B cell (primary cell): ENCODE data around the gene ADORA2B. TPM values are rescaled to one million over a fixed set of nuclear protein-coding genes. Genes with fewer than 3 reads are reported as not detected.

Experiments
- ATAC-seq: fragments of 200-7000 bp; cut with Tn5 transposase; one replicate; pipeline ENCODE4 v1.10.0; 2021; ENCODE audit warnings: low read depth, mild to moderate bottlenecking, moderate number of reproducible peaks, moderate library complexity
- CTCF ChIA-PET: fragments of 350-600 bp; sonication (Branson Sonifier 250); formaldehyde crosslinking; loops from one replicate; lab custom pipeline; 2021; ENCODE audit warnings: antibody characterized with exemption, inconsistent platforms; lab: Charles Lee
- POLR2A ChIA-PET: fragments of 350-600 bp; sonication (Branson Sonifier 250); formaldehyde crosslinking; loops from one replicate; lab custom pipeline; 2021; ENCODE audit warnings: antibody characterized with exemption; lab: Charles Lee
- DNase-seq: peaks from one replicate; pipeline ENCODE4 v3.0.0; 2013
- H2AFZ ChIP-seq: 2 replicates; pipeline ENCODE4 v1.6.1; 2012; ENCODE audit warnings: mild to moderate bottlenecking, low read depth, low read length; ENCODE audit not compliant: insufficient read depth, poor library complexity, severe bottlenecking
- H3K27ac ChIP-seq, 2 donors: 1 replicate in 1 of 2; 2 replicates in 1 of 2; pipeline ENCODE4 v1.5.1; 2012 to 2013; ENCODE audit warnings: low read length in 2 of 2, mild to moderate bottlenecking in 2 of 2, moderate library complexity in 1 of 2
- H3K27me3 ChIP-seq, 4 experiments: fragments of 200-600 bp in 1 of 4; sonication (generic) in 1 of 4; replicated peaks in 1 of 4; 1 replicate in 2 of 4; 2 replicates in 2 of 4; pipeline versions ENCODE4 v1.6.1 to v1.7.0; 2013 to 2016; ENCODE audit warnings: low read length in 3 of 4, mild to moderate bottlenecking in 2 of 4, mixed read lengths in 1 of 4, moderate library complexity in 1 of 4; ENCODE audit not compliant: insufficient read depth in 4 of 4, control insufficient read depth in 3 of 4; ENCODE audit errors: control extremely low read depth in 1 of 4
- H3K36me3 ChIP-seq, 2 experiments: replicated peaks in 1 of 2; 1 replicate in 1 of 2; 2 replicates in 1 of 2; pipeline versions ENCODE4 v1.6.1 to v1.7.1; 2013; ENCODE audit warnings: low read length in 1 of 2; ENCODE audit not compliant: insufficient read depth in 2 of 2, control insufficient read depth in 1 of 2; ENCODE audit errors: control extremely low read depth in 1 of 2, extremely low read depth in 1 of 2
- H3K4me1 ChIP-seq, 2 donors: fragments of 200-600 bp in 1 of 2; sonication (generic) in 1 of 2; 1 replicate in 1 of 2; 2 replicates in 1 of 2; pipeline versions ENCODE4 v1.5.1 to v1.6.1; 2013 to 2017; ENCODE audit warnings: low read length in 2 of 2; ENCODE audit not compliant: control insufficient read depth in 2 of 2, insufficient read depth in 2 of 2
- H3K4me2 ChIP-seq: replicated peaks from 2 replicates; pipeline ENCODE3; 2012; ENCODE audit warnings: mild to moderate bottlenecking, low read depth, low read length; ENCODE audit not compliant: poor library complexity, severe bottlenecking
- H3K4me3 ChIP-seq, 5 experiments: fragments of 200-600 bp in 1 of 5; sonication (generic) in 1 of 5; 1 replicate in 3 of 5; 2 replicates in 2 of 5; pipeline versions ENCODE4 v1.5.1 to v1.7.0; 2011 to 2016; ENCODE audit warnings: low read length in 4 of 5, mild to moderate bottlenecking in 4 of 5, low read depth in 2 of 5, control low read depth in 1 of 5, moderate library complexity in 1 of 5; ENCODE audit not compliant: insufficient read depth in 1 of 5; ENCODE audit errors: control extremely low read depth in 1 of 5, extremely low read depth in 1 of 5
- H3K79me2 ChIP-seq: fragments of 200-600 bp; sonication (generic); one replicate; pipeline ENCODE4 v1.6.0; 2016; ENCODE audit warnings: low read length; ENCODE audit not compliant: control insufficient read depth, insufficient read depth
- H3K9ac ChIP-seq: fragments of 200-600 bp; sonication (generic); 2 replicates; pipeline ENCODE4 v1.6.1; 2017; ENCODE audit warnings: mild to moderate bottlenecking, low read length, moderate library complexity
- H3K9me3 ChIP-seq, 3 donors: one replicate each; pipeline versions ENCODE4 v1.6.1 to v1.7.1; 2013; ENCODE audit warnings: low read length in 2 of 3; ENCODE audit not compliant: control insufficient read depth in 2 of 3, insufficient read depth in 1 of 3; ENCODE audit errors: control extremely low read depth in 1 of 3
- H4K20me1 ChIP-seq: 2 replicates; pipeline ENCODE4 v1.6.0; 2012; ENCODE audit warnings: mild to moderate bottlenecking, low read length; ENCODE audit not compliant: insufficient read depth, control insufficient read depth, poor library complexity, severe bottlenecking
- H3K27ac Mint-ChIP-seq: one replicate; pipeline ENCODE4 v1.8.0; 2021; ENCODE audit warnings: mixed read lengths
- H3K27me3 Mint-ChIP-seq: one replicate; pipeline ENCODE4 v1.8.0; 2021; ENCODE audit warnings: mixed read lengths
- H3K4me1 Mint-ChIP-seq: one replicate; pipeline ENCODE4 v1.8.0; 2021; ENCODE audit warnings: mixed read lengths
- H3K4me3 Mint-ChIP-seq: one replicate; pipeline ENCODE4 v1.8.0; 2021; ENCODE audit warnings: mixed read lengths
- H3K9me3 Mint-ChIP-seq: one replicate; pipeline ENCODE4 v1.8.0; 2022; ENCODE audit warnings: mixed read lengths; ENCODE audit not compliant: insufficient read depth
- EZH2 ChIP-seq: IDR thresholded peaks from 2 replicates; pipeline ENCODE4 v1.6.1; 2012; ENCODE audit warnings: borderline replicate concordance, low read depth, mild to moderate bottlenecking, moderate library complexity, low read length; ENCODE audit not compliant: insufficient read depth, poor library complexity, severe bottlenecking
- WGBS: methylation state at CpG from one replicate; pipeline ENCODE4 v1.1.5; 2013; ENCODE audit warnings: missing lambda C conversion rate; ENCODE audit not compliant: insufficient coverage; 5-methylcytosine and 5-hydroxymethylcytosine counted together
- intact Hi-C: fragments of 100-400 bp; cut with micrococcal nuclease; formaldehyde crosslinking; loops from one replicate; pipeline ENCODE4 v1.10.0; 2022
- polyA plus RNA-seq: library from polyadenylated mRNA; depleted of rRNA; stranded (reverse); fragments of >200 nt; gene quantifications from 2 replicates; pipeline ENCODE4 v1.2.3, GENCODE V29; 2012
- total RNA-seq, 2 donors: library from RNA; stranded (reverse); fragments of 120-200 nt in 1 of 2; gene quantifications; 1 replicate in 1 of 2; 2 replicates in 1 of 2; pipeline versions ENCODE4 v1.2.3 to v1.2.4, GENCODE V29; 2013 to 2022
- TF ChIP-seq, protein P1 (sequence below): fragments of 200-600 bp; IDR thresholded peaks from one replicate; pipeline ENCODE4 v1.8.0; 2022; ENCODE audit warnings: antibody characterized with exemption, mild to moderate bottlenecking

Gene ADORA2B
- total and polyA plus RNA-seq, 2 donors (not counting 1 experiment from before 2014, with no cell fraction given), result not detected

DNA sequence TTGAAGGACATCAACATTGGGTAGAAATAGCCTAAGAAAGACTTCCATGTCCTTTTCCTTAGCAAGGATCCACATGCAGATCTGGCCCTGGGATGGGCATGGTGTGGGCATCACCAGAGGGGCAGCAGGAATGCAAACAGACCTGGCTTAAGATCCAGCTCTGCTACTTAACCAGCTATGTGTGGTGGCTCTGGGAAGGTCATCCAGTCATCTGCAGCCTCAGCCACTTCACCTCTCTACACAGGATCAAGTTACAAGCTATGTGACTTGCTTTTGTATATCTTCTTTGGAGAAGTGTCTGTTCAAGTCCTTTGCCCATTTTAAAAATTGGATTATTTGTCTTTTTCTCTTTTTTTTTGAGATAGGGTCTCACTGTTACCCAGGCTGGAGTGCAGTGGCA, 13.5 kb upstream of the ADORA2B start:
- Histone ChIP-seq H3K79me2 (no peaks in the 10 kb centered on the region), H3K4me3 (no peak overlapping the region), H3K4me2 (no peak overlapping the region), H3K27ac (no peak overlapping the region), H3K9ac (no peak overlapping the region), H3K36me3 (no peaks in the 10 kb centered on the region), H3K4me1 (peaks cover 6 to 7% of the 10 kb centered on the region in 2 donors), H3K27me3 (peaks cover 0 to 5% (median 0%) of the 10 kb centered on the region in 4 experiments), H4K20me1 (no peaks in the 10 kb centered on the region), H3K9me3 (peaks cover 0 to 3% (median 0%) of the 10 kb centered on the region in 3 donors), H2AFZ (no peak overlapping the region)
- Mint-ChIP-seq H3K4me1 (peaks cover 9% of the 10 kb centered on the region), H3K4me3 (no peak overlapping the region), H3K27ac (no peak overlapping the region), H3K9me3 (no peaks in the 10 kb centered on the region), H3K27me3 (peaks cover 10% of the 10 kb centered on the region)
- POLR2A ChIA-PET, result no interaction called here
- no peak for DNase-seq
- TF ChIP-seq, protein P1, sequence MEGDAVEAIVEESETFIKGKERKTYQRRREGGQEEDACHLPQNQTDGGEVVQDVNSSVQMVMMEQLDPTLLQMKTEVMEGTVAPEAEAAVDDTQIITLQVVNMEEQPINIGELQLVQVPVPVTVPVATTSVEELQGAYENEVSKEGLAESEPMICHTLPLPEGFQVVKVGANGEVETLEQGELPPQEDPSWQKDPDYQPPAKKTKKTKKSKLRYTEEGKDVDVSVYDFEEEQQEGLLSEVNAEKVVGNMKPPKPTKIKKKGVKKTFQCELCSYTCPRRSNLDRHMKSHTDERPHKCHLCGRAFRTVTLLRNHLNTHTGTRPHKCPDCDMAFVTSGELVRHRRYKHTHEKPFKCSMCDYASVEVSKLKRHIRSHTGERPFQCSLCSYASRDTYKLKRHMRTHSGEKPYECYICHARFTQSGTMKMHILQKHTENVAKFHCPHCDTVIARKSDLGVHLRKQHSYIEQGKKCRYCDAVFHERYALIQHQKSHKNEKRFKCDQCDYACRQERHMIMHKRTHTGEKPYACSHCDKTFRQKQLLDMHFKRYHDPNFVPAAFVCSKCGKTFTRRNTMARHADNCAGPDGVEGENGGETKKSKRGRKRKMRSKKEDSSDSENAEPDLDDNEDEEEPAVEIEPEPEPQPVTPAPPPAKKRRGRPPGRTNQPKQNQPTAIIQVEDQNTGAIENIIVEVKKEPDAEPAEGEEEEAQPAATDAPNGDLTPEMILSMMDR, result no peak
- TF ChIP-seq EZH2, result no peak
- no peak for ATAC-seq
- intact Hi-C loops, result no loop called here
- CTCF ChIA-PET, result no interaction called here

DNA sequence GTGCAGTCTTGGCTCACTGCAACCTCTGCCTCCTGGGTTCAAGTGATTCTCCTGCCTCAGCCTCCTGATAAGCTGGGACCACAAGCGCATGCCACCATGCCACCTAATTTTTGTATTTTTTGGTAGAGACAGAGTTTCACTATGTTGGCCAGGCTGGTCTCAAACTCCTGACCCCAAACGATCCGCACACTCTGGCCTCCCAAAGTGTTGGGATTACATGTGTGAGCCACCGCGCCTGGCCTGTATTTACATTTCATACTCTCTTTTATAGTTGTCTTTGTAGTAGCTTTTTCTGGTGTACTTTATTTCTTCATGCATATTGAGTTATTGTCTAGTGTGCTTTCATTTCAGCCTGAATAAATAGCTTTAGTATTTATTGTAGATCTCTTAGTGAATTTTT, 10.1 kb upstream of the ADORA2B start:
- Mint-ChIP-seq H3K4me3 (no peak overlapping the region), H3K9me3 (no peaks in the 10 kb centered on the region), H3K27me3 (no peaks in the 10 kb centered on the region), H3K27ac (no peak overlapping the region), H3K4me1 (no peaks in the 10 kb centered on the region)
- no peaks in the 10 kb centered on the region for H3K27me3 ChIP-seq
- no peaks in the 10 kb centered on the region for H3K79me2 ChIP-seq
- H3K4me1 ChIP-seq, result no peaks in the 10 kb centered on the region
- H3K9me3 ChIP-seq, result no peaks in the 10 kb centered on the region
- H4K20me1 ChIP-seq, result no peaks in the 10 kb centered on the region
- H2AFZ ChIP-seq, result no peak overlapping the region
- no CpG with 5 or more reads among the region's 5 CpGs for WGBS
- no peak overlapping the region for H3K27ac ChIP-seq
- H3K4me2 ChIP-seq, result no peak overlapping the region
- intact Hi-C loops, result no loop called here
- no peak for TF ChIP-seq EZH2
- TF ChIP-seq, protein P1, result no peak
- no peak for DNase-seq
- CTCF ChIA-PET, result no interaction called here
- ATAC-seq, result no peak
- no peak overlapping the region for H3K9ac ChIP-seq
- POLR2A ChIA-PET, result no interaction called here
- no peak overlapping the region for H3K4me3 ChIP-seq
- H3K36me3 ChIP-seq, result no peaks in the 10 kb centered on the region
